Astrocyte of the spinal cord (primary cell): ENCODE data around the gene SLC29A4.
"Not testable (repeated sequence)": the region's sequence is repeated elsewhere in the genome, so short reads cannot be mapped to it uniquely, and the experiment has no call there.

ENCODE experiments used
- DNase-seq: peaks from one replicate; pipeline ENCODE4 v3.0.0; 2011; ENCODE audit warnings: low read depth, low spot score
- H3K4me3 ChIP-seq: 2 replicates; pipeline ENCODE4 v1.5.1; 2011; ENCODE audit warnings: low read depth, mild to moderate bottlenecking, low read length, moderate library complexity
- CTCF ChIP-seq: IDR thresholded peaks from 2 replicates; pipeline ENCODE4 v1.5.1; 2012; ENCODE audit warnings: low read depth, mild to moderate bottlenecking, low read length, inconsistent platforms
- in situ Hi-C: cut with HindIII; loops from 2 replicates; pipeline ENCODE4 v1.10.0; 2017; ENCODE audit warnings: low sequenced_read_pairs

The SLC29A4 gene

GRCh38 chr7:5270788-5271187 is 12.0 kb upstream of the SLC29A4 start:
- no peak for DNase-seq
- in situ Hi-C loops: no loop called here
- TF ChIP-seq CTCF: no peak
- no peak overlapping the region for H3K4me3 ChIP-seq

- H3K4me3 ChIP-seq, in situ Hi-C loops, DNase-seq: not testable (repeated sequence)
These were observed 8.8 kb upstream of the SLC29A4 start for GRCh38 chr7:5273831-5274405.

- in situ Hi-C loops: no loop called here
- TF ChIP-seq CTCF: no peak
These were observed 8.3 kb upstream of the SLC29A4 start for GRCh38 chr7:5274441-5274840.

GRCh38 chr7:5274985-5275431 is 7.7 kb upstream of the SLC29A4 start:
- in situ Hi-C loops, DNase-seq, H3K4me3 ChIP-seq: not testable (repeated sequence)

More at GRCh38 chr7:5274441-5274840, 8.3 kb upstream of the SLC29A4 start:
- DNase-seq: no peak
- no peak overlapping the region for H3K4me3 ChIP-seq

- H3K4me3 ChIP-seq, in situ Hi-C loops: not testable (repeated sequence)
- peak; percentile 9 for DNase-seq
These were observed 7.2 kb upstream of the SLC29A4 start for GRCh38 chr7:5275510-5275909.

- DNase-seq, H3K4me3 ChIP-seq, in situ Hi-C loops: not testable (repeated sequence)
These were observed 6.6 kb upstream of the SLC29A4 start for GRCh38 chr7:5276123-5276522.

GRCh38 chr7:5276611-5277010 is 6.1 kb upstream of the SLC29A4 start:
- in situ Hi-C loops: no loop called here
- TF ChIP-seq CTCF: no peak
- H3K4me3 ChIP-seq: no peak overlapping the region
- DNase-seq: no peak

GRCh38 chr7:5278766-5279165 is 4.0 kb upstream of the SLC29A4 start:
- DNase-seq: peak; percentile 37
- in situ Hi-C loops: no loop called here
- H3K4me3 ChIP-seq: no peak overlapping the region
- TF ChIP-seq CTCF: no peak

GRCh38 chr7:5279734-5280133 is 3.0 kb upstream of the SLC29A4 start:
- no peak overlapping the region for H3K4me3 ChIP-seq
- no peak for TF ChIP-seq CTCF
- no peak for DNase-seq
- in situ Hi-C loops: no loop called here

- in situ Hi-C loops, DNase-seq: not testable (repeated sequence)
These were observed 894 bp upstream of the SLC29A4 start for GRCh38 chr7:5281598-5282500.

More at GRCh38 chr7:5281598-5282500, 894 bp upstream of the SLC29A4 start:
- H3K4me3 ChIP-seq: not testable (repeated sequence)
